BE2C (cell line): ENCODE measurements around the gene CMTR1.

ENCODE experiments used
- DNase-seq: peaks from one replicate; pipeline ENCODE4 v3.0.0-alpha.2; 2020
- H3K27me3 ChIP-seq: fragments of 250-450 bp; sonication (Bioruptor Pico); 2 replicates; pipeline ENCODE4 v1.5.1; 2020; ENCODE audit warnings: mild to moderate bottlenecking
- H3K36me3 ChIP-seq: fragments of 250-450 bp; sonication (Bioruptor Pico); 2 replicates; pipeline ENCODE4 v1.5.1; 2020; ENCODE audit warnings: mild to moderate bottlenecking
- H3K4me1 ChIP-seq: fragments of 250-450 bp; sonication (Bioruptor Pico); 2 replicates; pipeline ENCODE4 v1.5.1; 2020
- H3K4me3 ChIP-seq: 2 replicates; pipeline ENCODE4 v1.5.1; 2011; ENCODE audit warnings: low read depth, low read length
- H3K9me3 ChIP-seq: fragments of 250-450 bp; sonication (Bioruptor Pico); 2 replicates; pipeline ENCODE4 v1.5.1; 2020
- CTCF ChIP-seq: IDR thresholded peaks from 2 replicates; pipeline ENCODE4 v1.5.1; 2012; ENCODE audit warnings: mild to moderate bottlenecking, low read depth, low read length

Gene CMTR1

GRCh38 chr6:37479266-37479854 is 46.3 kb downstream of the CMTR1 start:
- Histone ChIP-seq H3K27me3 (no peaks in the 10 kb centered on the region), H3K36me3 (peaks cover 39% of the 10 kb centered on the region), H3K4me1 (peaks cover 16% of the 10 kb centered on the region), H3K4me3 (no peak overlapping the region), H3K9me3 (no peaks in the 10 kb centered on the region)
- no peak for TF ChIP-seq CTCF
- no peak for DNase-seq

GRCh38 chr6:37480118-37480736 is 47.2 kb downstream of the CMTR1 start:
- no peak for DNase-seq
- peaks cover 21% of the 10 kb centered on the region for H3K4me1 ChIP-seq
- H3K4me3 ChIP-seq: no peak overlapping the region
- no peaks in the 10 kb centered on the region for H3K9me3 ChIP-seq
- peaks cover 30% of the 10 kb centered on the region for H3K36me3 ChIP-seq
- H3K27me3 ChIP-seq: no peaks in the 10 kb centered on the region
- no peak for TF ChIP-seq CTCF

- Histone ChIP-seq H3K27me3 (no peaks in the 10 kb centered on the region), H3K4me3 (no peak overlapping the region), H3K36me3 (peaks cover 28% of the 10 kb centered on the region), H3K9me3 (no peaks in the 10 kb centered on the region), H3K4me1 (peaks cover 23% of the 10 kb centered on the region)
- no peak for DNase-seq
- no peak for TF ChIP-seq CTCF
Measured at GRCh38 chr6:37480951-37481534, 48.0 kb downstream of the CMTR1 start.

- Histone ChIP-seq H3K27me3 (no peaks in the 10 kb centered on the region), H3K9me3 (no peaks in the 10 kb centered on the region), H3K4me1 (peaks cover 23% of the 10 kb centered on the region), H3K4me3 (no peak overlapping the region), H3K36me3 (peaks cover 28% of the 10 kb centered on the region)
- peak; percentile 69 for DNase-seq
- TF ChIP-seq CTCF: no peak
Measured at GRCh38 chr6:37481711-37482605, 48.9 kb downstream of the CMTR1 start.

GRCh38 chr6:37482606-37483251 is 49.7 kb downstream of the CMTR1 start:
- Histone ChIP-seq H3K4me3 (no peak overlapping the region), H3K9me3 (no peaks in the 10 kb centered on the region), H3K4me1 (peaks cover 23% of the 10 kb centered on the region), H3K36me3 (peaks cover 26% of the 10 kb centered on the region), H3K27me3 (no peaks in the 10 kb centered on the region)
- DNase-seq: no peak
- TF ChIP-seq CTCF: no peak
